ENCODE data around the gene SETD7. TPM values are rescaled to one million over a fixed set of nuclear protein-coding genes. Genes with fewer than 3 reads are reported as not detected.

The SETD7 gene
- total RNA-seq, 3 donors from 2014 or later: 10.2 to 68.4 (median 24.8) TPM

- intact Hi-C loops (cut with DNase I, micrococcal nuclease): no loop called here
- peaks cover 18% of the 10 kb centered on the region for H3K4me1 ChIP-seq (ENCODE audit: low read depth)
- no peak for TF ChIP-seq CTCF (IDR thresholded peaks at IDR 0.05)
Observed at GRCh38 chr4:139554642-139554892, 1.5 kb downstream of the SETD7 start.

GRCh38 chr4:139553751-139554641, 2.0 kb downstream of the SETD7 start:
- intact Hi-C loops (cut with DNase I, micrococcal nuclease): no loop called here
- no peak for DNase-seq
- TF ChIP-seq CTCF (IDR thresholded peaks at IDR 0.05): no peak
- Histone ChIP-seq H3K4me3 (no peak overlapping the region), H3K4me1 (ENCODE audit: low read depth) (peaks cover 18% of the 10 kb centered on the region), H3K9me3 (no peaks in the 10 kb centered on the region), H3K36me3 (ENCODE audit: low read depth) (no peaks in the 10 kb centered on the region)
- no peak for ATAC-seq

More at GRCh38 chr4:139554642-139554892, 1.5 kb downstream of the SETD7 start:
- no peak overlapping the region for H3K4me3 ChIP-seq
- ATAC-seq (no peak), DNase-seq (no peak)
- no peaks in the 10 kb centered on the region for H3K36me3 ChIP-seq (ENCODE audit: low read depth)
- H3K9me3 ChIP-seq: no peaks in the 10 kb centered on the region

GRCh38 chr4:139552517-139553307, 3.3 kb downstream of the SETD7 start:
- no peaks in the 10 kb centered on the region for H3K36me3 ChIP-seq (ENCODE audit: low read depth)
- no peak for TF ChIP-seq CTCF (IDR thresholded peaks at IDR 0.05)
- H3K4me1 ChIP-seq (ENCODE audit: low read depth): peaks cover 16% of the 10 kb centered on the region
- no peaks in the 10 kb centered on the region for H3K9me3 ChIP-seq
- H3K4me3 ChIP-seq: no peak overlapping the region
- no peak for ATAC-seq
- intact Hi-C loops (cut with DNase I, micrococcal nuclease): no loop called here
- DNase-seq: no peak

GRCh38 chr4:139550724-139551429, 5.1 kb downstream of the SETD7 start:
- no peak for TF ChIP-seq CTCF (IDR thresholded peaks at IDR 0.05)
- ATAC-seq (no peak), DNase-seq (no peak)
- Histone ChIP-seq H3K9me3 (no peaks in the 10 kb centered on the region), H3K36me3 (ENCODE audit: low read depth) (no peaks in the 10 kb centered on the region), H3K4me1 (ENCODE audit: low read depth) (peaks cover 15% of the 10 kb centered on the region), H3K4me3 (no peak overlapping the region)
- intact Hi-C loops (cut with DNase I, micrococcal nuclease): no loop called here

GRCh38 chr4:139547979-139548378, 8.0 kb downstream of the SETD7 start:
- H3K4me1 ChIP-seq (ENCODE audit: low read depth): peaks cover 5% of the 10 kb centered on the region
- no peak overlapping the region for H3K4me3 ChIP-seq

More at GRCh38 chr4:139547979-139548378, 8.0 kb downstream of the SETD7 start:
- TF ChIP-seq CTCF (IDR thresholded peaks at IDR 0.05): no peak
- ATAC-seq (no peak), DNase-seq (no peak)
- intact Hi-C loops (cut with DNase I, micrococcal nuclease): no loop called here
- Histone ChIP-seq H3K9me3 (no peaks in the 10 kb centered on the region), H3K36me3 (ENCODE audit: low read depth) (no peaks in the 10 kb centered on the region)
